Progenitor cell of endocrine pancreas (in vitro differentiated cells): ENCODE data around the gene FAM170B. TPM values are rescaled to one million over a fixed set of nuclear protein-coding genes. Genes with fewer than 3 reads are reported as not detected.

Source experiments
- DNase-seq: peaks from one replicate; pipeline ENCODE4 v3.0.0; 2021; ENCODE audit warnings: low spot score; ENCODE audit not compliant: unreplicated experiment
- H3K27ac Mint-ChIP-seq: 2 replicates; pipeline ENCODE4 v1.8.0; 2021; ENCODE audit warnings: mild to moderate bottlenecking, moderate library complexity, mixed read lengths
- H3K27me3 Mint-ChIP-seq: 2 replicates; pipeline ENCODE4 v1.8.0; 2021; ENCODE audit warnings: mixed read lengths
- H3K36me3 Mint-ChIP-seq: 2 replicates; pipeline ENCODE4 v1.8.0; 2022; ENCODE audit warnings: mixed read lengths; ENCODE audit not compliant: insufficient read depth
- H3K4me1 Mint-ChIP-seq: 2 replicates; pipeline ENCODE4 v1.8.0; 2021; ENCODE audit warnings: low read depth, mixed read lengths
- H3K4me3 Mint-ChIP-seq: 2 replicates; pipeline ENCODE4 v1.8.0; 2021; ENCODE audit warnings: low read depth, mild to moderate bottlenecking, moderate library complexity, mixed read lengths
- H3K9me3 Mint-ChIP-seq: 2 replicates; pipeline ENCODE4 v1.8.0; 2021; ENCODE audit warnings: low read depth, mixed read lengths
- CTCF ChIP-seq: fragments of 200-600 bp; sonication (generic); IDR thresholded peaks from one replicate; pipeline ENCODE4 v1.5.0; 2021; ENCODE audit warnings: antibody characterized with exemption, mild to moderate bottlenecking; ENCODE audit not compliant: unreplicated experiment
- total RNA-seq: library from RNA; stranded (reverse); gene quantifications from 2 replicates; pipeline ENCODE4 v1.2.1, GENCODE V29; 2021

Gene FAM170B
- total RNA-seq, 1 donor from 2014 or later = not detected

- Mint-ChIP-seq H3K4me1 (no peaks in the 10 kb centered on the region), H3K9me3 (no peaks in the 10 kb centered on the region), H3K27me3 (peaks cover 20% of the 10 kb centered on the region), H3K4me3 (no peak overlapping the region), H3K36me3 (no peaks in the 10 kb centered on the region), H3K27ac (no peak overlapping the region)
- no peak for TF ChIP-seq CTCF
- DNase-seq = no peak
These were observed 25.9 kb downstream of the FAM170B start for GRCh38 chr10:49107887-49108267.

- no peaks in the 10 kb centered on the region for H3K9me3 Mint-ChIP-seq
- H3K4me3 Mint-ChIP-seq = no peak overlapping the region
- H3K4me1 Mint-ChIP-seq = no peaks in the 10 kb centered on the region
- TF ChIP-seq CTCF = no peak
- H3K36me3 Mint-ChIP-seq = no peaks in the 10 kb centered on the region
- no peak for DNase-seq
- H3K27ac Mint-ChIP-seq = no peak overlapping the region
- H3K27me3 Mint-ChIP-seq = peaks cover 15% of the 10 kb centered on the region
These were observed 26.5 kb downstream of the FAM170B start for GRCh38 chr10:49107111-49107886.

- no peak overlapping the region for H3K4me3 Mint-ChIP-seq
- H3K27me3 Mint-ChIP-seq = peaks cover 9% of the 10 kb centered on the region
- DNase-seq = no peak
- H3K4me1 Mint-ChIP-seq = no peaks in the 10 kb centered on the region
- H3K27ac Mint-ChIP-seq = no peak overlapping the region
- no peaks in the 10 kb centered on the region for H3K9me3 Mint-ChIP-seq
- TF ChIP-seq CTCF = no peak
- H3K36me3 Mint-ChIP-seq = no peaks in the 10 kb centered on the region
These were observed 27.4 kb downstream of the FAM170B start for GRCh38 chr10:49106451-49106850.

GRCh38 chr10:49105076-49105475, 28.7 kb downstream of the FAM170B start:
- Mint-ChIP-seq H3K9me3 (no peaks in the 10 kb centered on the region), H3K36me3 (no peaks in the 10 kb centered on the region), H3K27me3 (peaks cover 9% of the 10 kb centered on the region), H3K4me1 (no peaks in the 10 kb centered on the region), H3K27ac (no peak overlapping the region), H3K4me3 (no peak overlapping the region)
- no peak for TF ChIP-seq CTCF
- DNase-seq = no peak

- Mint-ChIP-seq H3K4me1 (no peaks in the 10 kb centered on the region), H3K4me3 (no peak overlapping the region), H3K36me3 (no peaks in the 10 kb centered on the region), H3K27ac (peak overlapping the region; percentile 12), H3K9me3 (no peaks in the 10 kb centered on the region), H3K27me3 (peaks cover 11% of the 10 kb centered on the region)
- TF ChIP-seq CTCF = no peak
- no peak for DNase-seq
These were observed 29.5 kb downstream of the FAM170B start for GRCh38 chr10:49104323-49104722.
